ENCODE data around the gene OR8G1.
"Not testable (repeated sequence)": the region's sequence is repeated elsewhere in the genome, so short reads cannot be mapped to it uniquely, and the experiment has no call there.

Gene OR8G1

GRCh38 chr11:124240621-124241397 lies at the start of gene OR8G1:
TSS of gene OR8G1 (plus strand) at chr11:124241095. CDS start at chr11:124249676, 8,581 bp downstream.
- no peak for DNase-seq (ENCODE audit: low read depth in 2 of 3, low spot score in 2 of 3)

- no peak for DNase-seq (ENCODE audit: low read depth in 2 of 3, low spot score in 2 of 3)
Observed at GRCh38 chr11:124193221-124194010, 47.5 kb upstream of the OR8G1 start.

GRCh38 chr11:124194293-124195188 lies 46.4 kb upstream of the OR8G1 start:
- no peak for DNase-seq (ENCODE audit: low read depth in 2 of 3, low spot score in 2 of 3)

DNA sequence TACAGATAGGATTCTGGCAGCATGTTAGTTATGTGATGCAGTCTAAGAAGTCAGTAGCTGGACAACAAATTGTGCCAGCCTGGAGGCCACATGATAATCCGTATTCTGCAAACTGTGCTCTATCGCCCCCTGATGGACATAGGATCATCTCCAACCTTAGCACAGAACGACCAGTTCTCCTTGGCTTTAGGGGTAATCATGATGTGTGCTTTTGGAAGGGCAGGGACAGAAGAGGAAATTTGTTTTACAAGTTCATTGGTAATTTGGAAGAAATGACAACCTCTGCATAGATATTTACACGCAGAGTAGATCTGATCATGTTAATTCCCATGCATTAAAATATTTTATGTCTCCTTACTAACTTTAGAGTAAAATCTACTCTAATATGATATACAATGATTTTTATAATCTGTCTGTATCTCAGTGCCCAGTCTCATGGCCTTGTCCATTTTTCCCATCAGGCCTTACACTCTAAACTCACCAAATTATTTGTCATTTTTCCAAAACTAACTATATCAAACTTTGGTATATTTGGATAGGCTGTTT lies 45.6 kb upstream of the OR8G1 start:
- no peak for DNase-seq (ENCODE audit: low read depth in 2 of 3, low spot score in 2 of 3)

GRCh38 chr11:124197999-124198398 lies 42.9 kb upstream of the OR8G1 start:
- no peak for DNase-seq (ENCODE audit: low read depth in 2 of 3, low spot score in 2 of 3)

DNA sequence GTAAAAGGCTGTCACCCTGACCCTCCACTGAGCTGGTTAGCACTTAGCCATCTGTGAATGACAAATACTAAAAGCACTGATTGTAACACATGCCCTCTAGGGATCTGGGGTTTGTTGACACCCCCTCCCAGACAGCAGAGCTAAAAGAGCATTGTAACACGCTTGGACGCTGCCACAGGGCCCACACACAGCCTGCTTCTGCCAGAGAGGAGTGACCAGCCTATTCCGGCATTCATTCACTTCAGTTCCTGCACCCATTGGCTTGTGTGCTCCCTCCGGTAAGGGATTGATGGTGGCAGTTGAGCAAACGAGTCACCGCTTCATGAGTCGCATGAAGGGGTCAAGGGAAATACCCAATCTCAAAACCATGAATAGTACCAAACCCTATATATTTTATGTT lies 42.0 kb upstream of the OR8G1 start:
- no peak for DNase-seq (ENCODE audit: low read depth in 2 of 3, low spot score in 2 of 3)

DNA sequence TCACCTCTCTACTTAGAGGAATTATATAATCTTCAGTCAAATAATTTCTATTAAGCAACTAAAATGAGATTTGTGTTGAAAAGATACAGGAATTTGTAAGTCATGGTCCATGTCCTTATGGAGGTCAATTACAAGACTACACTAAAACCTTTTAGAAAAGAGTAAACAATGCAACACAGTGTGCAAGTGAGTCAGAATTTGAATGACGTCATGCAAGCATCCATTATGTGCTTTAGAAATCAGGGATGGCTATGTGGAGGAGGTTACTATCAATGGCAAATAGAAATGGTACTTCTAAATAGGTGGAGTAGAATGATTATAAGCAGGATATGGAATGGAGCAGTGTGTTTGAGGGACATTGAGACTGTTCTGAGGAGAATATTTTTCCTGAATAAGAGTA lies 41.2 kb upstream of the OR8G1 start:
- DNase-seq (ENCODE audit: low read depth in 2 of 3, low spot score in 2 of 3) = no peak

GRCh38 chr11:124200671-124201070 lies 40.2 kb upstream of the OR8G1 start:
- DNase-seq (ENCODE audit: low read depth in 2 of 3, low spot score in 2 of 3) = no peak

- DNase-seq (ENCODE audit: low read depth in 2 of 3, low spot score in 2 of 3) = no peak
Observed at GRCh38 chr11:124202951-124203350, 37.9 kb upstream of the OR8G1 start.

DNA sequence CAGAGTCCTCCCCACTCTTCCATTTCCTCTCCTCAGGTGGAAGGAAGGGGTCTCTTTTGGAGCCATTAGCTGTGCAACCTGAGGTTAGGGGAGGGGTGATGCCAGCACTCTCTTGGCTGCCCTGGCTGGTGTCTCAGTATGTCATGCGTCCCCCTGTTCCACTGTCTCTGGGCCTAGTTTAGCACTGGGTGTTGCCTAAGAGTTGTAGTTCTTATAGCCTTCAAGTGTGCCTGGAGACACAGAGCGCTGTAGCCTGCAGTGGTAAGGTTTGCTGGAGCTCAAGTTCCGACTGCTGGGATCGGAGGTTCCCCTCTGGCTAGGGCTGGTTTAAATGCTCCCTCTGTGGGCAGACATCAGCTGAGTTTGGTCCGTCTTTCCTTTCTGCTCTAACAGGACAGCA lies 36.9 kb upstream of the OR8G1 start:
- DNase-seq (ENCODE audit: low read depth in 2 of 3, low spot score in 2 of 3) = no peak

DNA sequence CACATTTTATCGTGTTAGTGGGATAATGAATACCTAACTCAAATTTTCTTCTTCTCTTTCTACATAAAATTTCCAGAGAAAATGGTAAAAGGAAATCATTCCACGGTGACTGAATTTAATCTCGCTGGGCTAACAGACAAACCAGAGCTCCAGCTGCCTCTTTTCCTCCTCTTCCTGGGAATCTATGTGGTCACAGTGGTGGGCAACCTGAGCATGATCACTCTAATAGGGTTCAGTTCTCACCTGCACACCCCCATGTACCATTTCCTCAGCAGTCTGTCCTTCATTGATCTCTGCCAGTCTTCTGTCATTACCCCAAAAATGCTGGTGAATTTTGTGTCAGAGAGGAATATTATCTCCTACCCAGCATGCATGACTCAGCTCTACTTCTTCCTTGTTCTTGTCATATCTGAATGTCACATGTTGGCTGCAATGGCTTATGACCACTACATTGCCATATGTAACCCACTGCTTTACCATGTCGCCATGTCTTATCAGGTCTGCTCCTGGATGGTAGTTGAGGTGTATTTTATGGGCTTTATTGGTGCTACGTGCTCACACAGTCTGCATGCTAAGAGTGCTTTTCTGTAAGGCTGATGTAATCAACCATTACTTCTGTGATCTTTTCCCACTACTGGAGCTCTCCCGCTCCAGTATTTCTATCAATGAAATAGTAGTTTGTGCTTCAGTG lies 33.6 kb upstream of the OR8G1 start:
- DNase-seq (ENCODE audit: low read depth in 2 of 3, low spot score in 2 of 3) = no peak

- no peak for DNase-seq (ENCODE audit: low read depth in 2 of 3, low spot score in 2 of 3)
Observed at GRCh38 chr11:124209824-124210357, 31.0 kb upstream of the OR8G1 start.

DNA sequence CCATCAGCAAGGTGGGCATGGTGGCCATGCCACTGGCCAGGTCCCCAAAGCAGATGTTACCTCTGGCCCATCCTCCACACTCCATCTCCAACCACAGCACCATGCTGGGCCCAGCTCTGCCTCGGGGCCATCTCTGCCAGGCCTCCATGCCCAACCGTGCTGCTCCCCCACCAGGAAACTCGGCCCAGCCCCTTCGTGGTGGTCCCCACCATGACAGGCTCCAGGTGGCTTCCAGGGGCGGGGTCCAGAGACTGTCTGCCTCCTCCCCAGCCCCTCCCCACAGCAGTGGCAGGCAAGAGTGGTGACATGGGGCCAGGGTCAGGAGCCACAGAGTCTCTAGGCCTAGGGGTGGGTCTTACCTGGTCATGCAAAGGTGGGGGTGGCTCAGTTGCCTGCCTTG lies 30.5 kb upstream of the OR8G1 start:
- no peak for DNase-seq (ENCODE audit: low read depth in 2 of 3, low spot score in 2 of 3)

DNA sequence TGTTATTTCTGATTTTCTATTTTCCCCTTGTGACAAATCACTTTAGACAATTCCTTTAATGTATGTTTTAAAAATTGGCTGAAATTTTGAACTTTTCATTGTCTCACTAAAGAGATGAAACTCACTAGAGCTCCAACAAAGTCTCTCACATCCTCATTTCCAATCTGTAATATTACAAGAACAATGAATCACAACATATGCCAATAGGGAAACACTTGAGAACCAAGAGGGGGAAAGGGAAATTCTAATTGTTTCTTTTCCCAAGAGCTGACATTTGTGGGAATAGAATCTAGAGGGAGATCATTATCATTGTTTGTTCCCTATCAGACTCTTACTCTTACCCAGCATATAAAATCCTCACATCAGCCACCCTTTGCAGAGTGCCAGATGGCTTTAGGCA lies 29.6 kb upstream of the OR8G1 start:
- DNase-seq (ENCODE audit: low read depth in 2 of 3, low spot score in 2 of 3) = no peak

DNA sequence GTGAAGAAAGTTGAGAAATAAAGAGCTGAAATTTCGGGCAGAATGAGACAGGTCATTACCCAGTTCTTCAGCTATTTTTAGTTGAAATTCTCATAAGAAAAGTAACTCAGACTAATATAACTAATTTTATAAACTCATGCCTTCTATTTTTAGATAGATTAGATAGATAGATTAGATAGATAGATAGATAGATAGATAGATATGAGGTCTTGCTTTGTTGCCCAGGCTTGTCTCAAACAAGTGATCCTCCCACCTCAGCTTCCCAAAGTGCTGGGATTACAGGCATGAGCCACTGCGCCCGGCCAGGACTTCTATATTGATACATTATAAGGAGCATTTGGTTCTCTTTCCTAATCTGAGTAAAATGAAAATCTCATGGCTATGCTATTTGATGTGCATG lies 26.9 kb upstream of the OR8G1 start:
- DNase-seq (ENCODE audit: low read depth in 2 of 3, low spot score in 2 of 3) = no peak

DNA sequence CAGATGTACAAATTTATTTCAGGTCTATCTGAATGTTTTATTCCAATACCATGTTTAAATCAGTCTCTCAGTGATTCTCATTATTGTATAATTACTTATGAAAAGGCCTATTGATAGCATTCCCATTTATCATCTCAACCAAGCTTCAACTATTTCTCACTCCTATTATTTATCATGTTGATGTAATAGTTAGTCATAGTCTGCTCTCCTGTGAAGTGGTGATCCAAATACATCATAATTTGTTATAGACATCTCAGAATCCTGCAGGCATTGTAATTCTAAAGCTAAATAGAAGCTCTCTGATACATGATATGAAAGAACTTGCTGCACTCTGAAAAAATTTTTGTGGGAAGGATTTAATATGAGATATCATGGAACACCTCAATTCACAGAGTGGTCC lies 21.8 kb upstream of the OR8G1 start:
- DNase-seq (ENCODE audit: low read depth in 2 of 3, low spot score in 2 of 3) = no peak

- no peak for DNase-seq (ENCODE audit: low read depth in 2 of 3, low spot score in 2 of 3)
Observed at GRCh38 chr11:124222407-124222806, 18.5 kb upstream of the OR8G1 start.

DNA sequence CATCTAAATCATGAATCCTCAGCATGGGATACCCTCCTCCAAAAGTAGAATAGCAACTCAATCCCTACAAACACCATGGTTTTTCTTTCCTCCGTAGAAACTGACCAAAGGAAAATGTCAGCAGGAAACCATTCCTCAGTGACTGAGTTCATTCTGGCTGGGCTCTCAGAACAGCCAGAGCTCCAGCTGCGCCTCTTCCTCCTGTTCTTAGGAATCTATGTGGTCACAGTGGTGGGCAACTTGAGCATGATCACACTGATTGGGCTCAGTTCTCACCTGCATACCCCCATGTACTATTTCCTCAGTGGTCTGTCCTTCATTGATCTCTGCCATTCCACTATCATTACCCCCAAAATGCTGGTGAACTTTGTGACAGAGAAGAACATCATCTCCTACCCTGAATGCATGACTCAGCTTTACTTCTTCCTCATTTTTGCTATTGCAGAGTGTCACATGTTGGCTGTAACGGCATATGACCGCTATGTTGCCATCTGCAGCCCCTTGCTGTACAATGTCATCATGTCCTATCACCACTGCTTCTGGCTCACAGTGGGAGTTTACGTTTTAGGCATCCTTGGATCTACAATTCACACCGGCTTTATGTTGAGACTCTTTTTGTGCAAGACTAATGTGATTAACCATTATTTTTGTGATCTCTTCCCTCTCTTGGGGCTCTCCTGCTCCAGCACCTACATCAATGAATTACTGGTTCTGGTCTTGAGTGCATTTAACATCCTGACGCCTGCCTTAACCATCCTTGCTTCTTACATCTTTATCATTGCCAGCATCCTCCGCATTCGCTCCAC lies 16.1 kb upstream of the OR8G1 start:
- not testable (repeated sequence) for DNase-seq (ENCODE audit: low read depth in 2 of 3, low spot score in 2 of 3)

DNA sequence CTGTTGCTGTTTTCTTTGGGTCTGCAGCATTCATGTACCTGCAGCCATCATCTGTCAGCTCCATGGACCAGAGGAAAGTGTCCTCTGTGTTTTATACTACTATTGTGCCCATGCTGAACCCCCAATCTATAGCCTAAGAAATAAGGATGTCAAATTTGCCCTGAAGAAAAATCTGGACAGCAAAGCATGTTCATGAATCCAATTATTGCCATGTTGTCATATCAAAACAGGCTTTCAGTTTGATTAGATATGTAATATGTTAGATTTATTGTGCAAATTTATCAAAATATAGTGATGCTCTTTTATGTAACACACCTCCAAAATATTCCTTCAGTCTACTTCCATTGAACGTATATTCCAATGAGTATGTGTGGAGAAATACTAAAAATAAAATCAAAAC lies 15.4 kb upstream of the OR8G1 start:
- no peak for DNase-seq (ENCODE audit: low read depth in 2 of 3, low spot score in 2 of 3)

- DNase-seq (ENCODE audit: low read depth in 2 of 3, low spot score in 2 of 3) = no peak
Observed at GRCh38 chr11:124233376-124233775, 7.5 kb upstream of the OR8G1 start.

Measured in activated CD8-positive, alpha-beta memory T cell treated with anti-CD3 and anti-CD28 coated beads for 48 hours (primary cell).